COR-L47 (cell line): Measurements from ENCODE around the gene NDUFC1.
"Not testable (repeated sequence)": the region's sequence is repeated elsewhere in the genome, so short reads cannot be mapped to it uniquely, and the experiment has no call there.

ENCODE experiments used
- DNase-seq: peaks from one replicate; lab custom pipeline; 2025; lab: John Stamatoyannopoulos, UW

Gene NDUFC1

DNA sequence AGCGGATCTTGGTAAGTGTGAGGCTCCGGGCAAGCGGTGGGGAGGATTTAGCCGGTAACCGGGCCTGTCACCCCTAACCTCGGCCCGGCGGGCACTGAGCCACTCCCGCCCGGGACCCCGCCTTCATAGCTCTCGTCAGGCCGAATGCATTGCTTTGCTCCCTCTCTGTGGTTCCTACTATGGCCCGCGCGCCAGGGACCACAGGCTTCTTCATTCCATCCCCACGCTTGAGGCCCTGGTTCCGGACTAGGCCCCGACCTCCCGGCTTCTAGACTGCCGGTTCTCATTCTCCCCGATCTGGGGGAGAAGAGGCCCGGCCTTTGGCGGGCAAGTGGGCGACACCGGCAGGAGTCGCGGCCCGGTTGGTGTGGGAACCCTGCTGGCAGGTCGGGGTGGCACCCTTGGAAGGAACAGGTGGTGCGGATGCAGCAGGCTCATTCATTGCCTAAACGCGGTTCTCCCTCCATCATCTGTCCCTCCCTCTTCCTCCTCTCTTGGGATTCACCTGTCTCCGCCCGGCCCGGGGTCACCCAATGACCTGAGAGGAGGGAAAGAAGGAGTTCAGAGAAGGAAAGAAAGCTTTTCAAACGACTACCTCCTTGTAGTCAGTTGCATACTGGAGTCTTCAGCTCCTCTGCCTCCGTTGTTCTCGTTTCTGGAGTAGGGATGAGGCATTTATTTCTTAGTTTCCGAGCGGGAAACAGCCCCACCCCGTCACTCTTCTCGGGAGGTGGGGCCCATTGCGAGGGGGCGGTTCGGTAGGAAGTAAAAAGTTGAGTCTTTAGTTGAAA, at the start of gene NDUFC1:
Gene NDUFC1 (minus strand): TSS at position 657 of the 791 bp plus-strand sequence. CDS start 6,679 bp downstream, outside the sequence.
- peak; percentile 29 for DNase-seq

DNA sequence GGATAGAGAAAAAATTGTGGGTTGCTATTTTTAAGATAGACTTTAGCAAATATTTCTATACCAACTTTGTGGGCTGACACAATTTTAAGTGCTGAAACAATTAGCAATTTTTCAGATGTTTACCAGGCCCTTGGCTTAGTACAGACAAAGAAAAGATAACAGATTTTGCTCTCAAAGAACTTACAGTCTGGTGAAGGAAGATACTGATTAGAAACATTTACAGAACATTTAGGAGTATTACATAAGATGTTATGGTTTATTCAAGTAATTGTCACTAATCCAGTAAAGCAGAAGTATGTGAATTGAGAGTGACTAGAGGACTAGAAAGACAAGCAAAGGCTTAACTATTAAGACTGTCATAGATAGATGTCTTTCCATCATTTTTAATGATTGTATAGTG, 35.3 kb upstream of the NDUFC1 start:
- DNase-seq: no peak

DNA sequence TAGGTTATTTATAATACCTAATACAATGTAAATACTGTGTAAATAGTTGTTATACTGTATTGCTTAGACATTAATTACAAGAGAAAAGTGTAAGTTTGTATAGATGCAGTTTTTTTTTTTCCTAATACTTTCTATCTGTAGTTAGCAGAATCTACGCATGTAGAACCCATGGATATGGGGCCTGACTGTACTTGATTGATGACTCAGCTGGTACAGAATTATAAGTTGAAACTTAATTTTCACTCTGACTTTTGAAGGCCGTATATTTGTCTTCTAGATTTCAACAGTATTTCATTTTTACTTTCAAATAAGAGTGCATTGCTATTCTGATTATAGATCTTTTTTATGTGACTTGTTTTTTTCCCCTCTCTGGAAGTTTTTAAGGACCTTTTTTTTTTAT, 30.8 kb upstream of the NDUFC1 start:
- no peak for DNase-seq

DNA sequence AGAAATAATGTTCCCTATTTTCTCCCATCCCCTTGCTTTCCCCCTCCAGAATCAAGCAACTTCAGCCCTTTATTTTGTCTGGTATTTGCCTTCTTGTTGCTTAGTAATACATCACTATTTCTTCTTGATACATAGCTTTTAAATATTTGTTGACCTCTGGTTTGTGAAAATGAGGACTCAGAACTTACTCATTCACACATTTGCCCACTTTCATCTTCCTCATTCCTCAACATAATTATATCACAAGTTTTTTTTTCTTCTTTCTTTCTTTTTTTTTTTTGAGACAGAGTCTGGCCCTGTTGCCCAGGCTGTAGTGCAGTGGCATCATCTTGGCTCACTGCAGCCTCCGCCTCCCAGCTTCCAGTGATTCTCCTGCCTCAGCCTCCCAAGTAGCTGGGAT, 28.9 kb upstream of the NDUFC1 start:
- no peak for DNase-seq

DNA sequence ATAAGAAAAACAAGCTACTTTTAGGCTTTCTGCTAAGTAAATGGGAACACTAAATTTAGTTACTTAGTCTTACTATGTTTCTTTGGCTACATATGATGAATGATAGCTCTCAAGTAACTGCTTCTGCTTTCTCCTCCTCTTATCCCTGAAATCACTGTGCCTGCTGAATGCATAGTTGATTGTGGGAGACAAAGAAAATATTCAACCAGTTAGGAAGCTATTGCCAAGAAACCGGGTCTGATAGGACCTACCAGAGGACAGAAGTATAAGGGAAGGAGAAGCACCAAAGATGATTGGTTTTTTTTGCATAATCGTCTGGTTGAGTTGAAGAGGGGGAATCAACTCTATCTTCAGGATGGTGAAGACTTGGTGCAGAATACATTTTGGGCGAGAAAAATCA, 28.0 kb upstream of the NDUFC1 start:
- no peak for DNase-seq

DNA sequence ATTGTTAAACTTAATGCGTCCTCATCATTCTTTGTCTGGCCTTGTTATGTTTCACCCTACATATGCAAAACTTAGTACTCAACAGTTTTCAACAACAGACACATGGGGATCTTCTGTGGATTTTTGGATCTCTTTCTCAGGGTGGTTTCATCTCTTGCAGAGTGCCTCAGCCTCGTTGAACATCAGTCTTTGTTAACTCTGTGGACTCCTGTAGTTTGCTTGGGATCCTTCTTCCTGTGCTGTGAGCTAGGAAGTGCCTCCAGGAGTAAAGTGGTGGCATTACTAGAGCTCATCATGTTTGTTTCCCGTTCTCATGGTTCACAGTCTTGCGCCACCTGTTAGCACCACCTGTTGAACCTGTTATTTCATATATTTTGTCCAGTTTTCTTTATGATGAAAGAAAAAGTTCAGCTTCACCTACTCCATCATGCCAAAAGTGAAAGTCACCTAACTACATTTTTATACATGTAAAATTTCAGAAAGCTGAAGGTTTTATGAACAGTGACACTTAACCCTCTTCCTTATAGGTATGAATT, 27.5 kb upstream of the NDUFC1 start:
- DNase-seq: no peak

DNA sequence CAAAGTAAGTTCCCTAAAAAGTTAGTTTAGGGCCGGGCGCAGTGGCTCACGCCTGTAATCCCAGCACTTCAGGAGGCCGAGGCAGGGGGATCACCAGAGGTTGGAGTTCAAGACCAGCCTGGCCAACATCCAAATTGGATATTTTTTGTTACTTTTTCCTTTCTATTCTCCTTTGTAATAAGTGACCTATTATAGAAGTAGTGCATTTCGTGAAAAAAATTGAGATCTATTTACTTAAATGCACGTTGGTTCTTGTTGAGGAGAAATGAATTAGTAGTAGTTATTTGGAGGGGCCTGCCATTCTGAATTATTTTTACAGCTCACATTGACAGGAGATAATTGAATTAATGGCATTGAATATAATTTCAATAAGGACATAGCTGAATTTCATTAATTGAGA, 22.3 kb upstream of the NDUFC1 start:
- DNase-seq: no peak

DNA sequence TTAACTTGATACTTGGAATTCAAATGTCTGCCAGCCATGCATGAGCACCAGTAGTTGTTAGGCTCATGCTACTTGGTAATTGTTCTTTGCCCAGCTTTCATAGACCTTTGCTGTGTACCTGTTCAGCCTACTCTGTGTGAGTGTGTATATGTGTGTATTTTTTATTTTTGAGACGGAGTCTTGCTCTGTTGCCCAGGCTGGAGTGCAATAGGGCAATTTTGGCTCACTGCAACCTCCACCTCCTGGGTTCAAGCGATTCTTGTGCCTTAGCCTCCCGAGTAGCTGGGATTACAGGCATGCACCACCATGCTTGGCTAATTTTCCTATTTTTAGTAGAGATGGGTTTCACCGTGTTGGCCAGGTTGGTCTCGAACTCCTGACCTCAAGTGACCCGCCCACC, 20.3 kb upstream of the NDUFC1 start:
- not testable (repeated sequence) for DNase-seq

DNA sequence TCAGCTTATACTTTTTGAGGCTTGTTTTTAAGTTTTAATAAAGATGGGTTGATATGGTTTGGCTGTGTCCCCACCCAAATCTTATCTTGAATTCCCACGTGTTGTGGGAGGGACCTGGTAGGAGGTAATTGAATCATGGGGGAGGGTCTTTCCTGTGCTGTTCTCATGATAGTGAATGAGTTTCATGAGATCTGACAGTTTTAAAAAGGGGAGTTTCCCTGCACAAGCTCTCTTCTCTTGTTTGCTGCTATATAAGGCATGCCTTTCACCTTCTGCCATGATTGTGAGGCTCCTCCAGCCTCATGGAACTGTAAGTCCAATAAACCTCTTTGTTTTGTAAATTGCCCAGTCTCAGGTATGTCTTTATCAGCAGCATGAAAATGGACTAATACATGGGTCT, 19.8 kb upstream of the NDUFC1 start:
- not testable (repeated sequence) for DNase-seq

DNA sequence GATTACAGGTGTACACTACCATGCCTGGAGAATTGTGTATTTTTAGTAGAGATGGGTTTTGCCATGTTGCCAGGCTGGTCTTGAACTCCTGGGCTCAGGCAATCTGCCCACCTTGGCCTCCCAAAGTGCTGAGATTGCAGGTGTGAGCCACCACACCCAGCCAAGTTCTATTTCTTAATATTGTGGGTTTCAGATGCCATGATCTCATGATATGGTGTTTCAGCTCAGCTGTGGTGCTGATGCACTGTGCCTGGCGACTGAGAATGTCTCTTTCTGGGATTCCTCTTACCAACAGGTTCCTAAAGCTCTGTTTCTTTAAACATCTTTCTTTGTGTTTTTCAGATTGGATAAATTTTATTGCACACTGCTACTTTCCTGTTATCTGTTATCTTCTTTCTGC, 17.3 kb upstream of the NDUFC1 start:
- no peak for DNase-seq

DNA sequence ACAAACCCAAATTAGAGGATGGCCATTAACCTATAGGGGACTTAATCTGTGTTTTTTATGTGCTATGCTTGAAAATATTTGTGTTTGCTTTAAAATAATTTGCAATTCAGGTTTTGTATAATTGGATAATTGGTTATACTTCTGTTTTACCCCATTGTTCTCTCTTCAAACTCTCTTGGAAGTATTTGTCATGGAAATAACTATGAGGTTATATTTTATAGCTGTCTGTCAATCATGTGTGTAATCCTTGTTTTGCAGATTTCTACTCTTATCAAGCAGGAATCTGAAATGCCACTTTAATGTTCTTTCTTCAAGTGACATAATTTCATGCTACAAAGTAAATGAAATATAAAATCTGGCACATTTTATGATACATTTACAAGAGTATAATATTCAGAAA, 15.4 kb upstream of the NDUFC1 start:
- no peak for DNase-seq

DNA sequence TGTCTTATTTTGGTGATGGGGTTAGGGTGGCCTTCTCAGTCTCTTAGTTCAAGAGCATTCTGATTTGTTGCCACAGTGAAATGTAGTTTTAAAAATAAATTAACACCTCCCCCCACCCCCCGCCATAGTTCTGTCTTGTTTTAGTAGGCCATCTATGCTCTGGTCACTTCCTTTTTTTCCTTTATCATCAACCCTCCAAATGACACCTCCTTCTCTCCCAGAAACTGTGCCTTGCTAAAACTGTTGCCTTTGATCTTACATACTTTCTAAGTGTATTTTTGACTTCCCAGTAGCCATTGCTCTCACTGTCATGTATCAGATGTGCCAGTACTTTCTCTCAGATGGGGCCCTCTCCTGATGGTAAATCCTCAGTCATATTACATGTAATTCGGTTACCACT, 14.5 kb upstream of the NDUFC1 start:
- no peak for DNase-seq

DNA sequence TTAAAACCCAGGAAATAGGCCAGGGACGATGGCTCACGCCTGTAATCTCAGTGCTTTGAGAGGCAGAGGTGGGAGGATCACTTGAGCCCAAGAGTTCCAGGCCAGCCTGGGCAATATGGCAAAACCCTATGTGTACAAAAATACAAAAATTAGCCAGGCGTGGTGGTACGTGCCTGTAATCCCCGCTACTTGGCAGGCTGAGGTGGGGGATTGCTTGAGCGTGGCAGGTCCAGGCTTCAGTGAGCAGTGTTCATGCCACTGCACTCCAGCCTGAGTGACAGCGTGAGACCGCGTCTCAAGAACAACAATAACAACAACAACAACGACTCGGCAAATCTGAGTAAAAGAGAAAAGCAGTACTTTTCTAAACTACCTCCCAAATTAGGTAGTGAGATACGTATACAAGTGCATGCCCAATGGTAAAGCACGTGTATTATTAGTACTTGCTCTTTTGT, 13.0 kb upstream of the NDUFC1 start:
- DNase-seq: no peak

DNA sequence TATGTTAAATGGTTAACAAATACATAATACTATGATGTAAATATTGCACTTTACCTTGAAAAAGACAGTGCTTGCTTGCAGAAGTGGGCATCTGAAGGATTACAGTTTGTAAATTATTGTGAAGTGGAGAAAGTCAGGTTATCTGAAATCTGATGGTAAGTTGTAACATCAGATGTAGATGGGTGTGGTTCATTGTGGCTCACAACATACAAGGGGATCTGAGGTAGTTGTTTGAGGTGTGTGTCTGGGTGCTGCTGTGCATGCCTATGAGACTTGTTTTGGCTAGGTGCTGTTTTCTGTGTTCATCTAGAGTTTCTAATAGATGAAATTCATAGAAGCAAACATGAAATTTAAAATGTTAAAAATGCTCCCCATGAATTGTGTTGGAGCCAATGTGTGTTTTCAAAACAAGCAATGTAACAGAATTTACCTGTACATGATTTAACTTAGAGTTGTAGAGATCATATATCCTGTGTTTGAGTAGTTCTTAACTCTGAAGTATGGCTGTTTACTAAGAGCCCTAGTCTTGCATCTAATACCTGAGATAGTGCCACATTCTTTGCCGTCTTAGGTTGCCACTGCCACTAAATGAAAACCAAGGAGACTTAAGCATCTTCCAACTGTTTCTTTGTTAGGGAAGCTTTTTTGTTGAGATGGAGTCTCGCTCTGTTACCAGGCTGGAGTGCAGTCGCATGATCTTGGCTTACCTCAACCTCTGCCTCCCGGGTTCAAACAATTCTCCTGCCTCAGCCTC, 11.9 kb upstream of the NDUFC1 start:
- DNase-seq: no peak

DNA sequence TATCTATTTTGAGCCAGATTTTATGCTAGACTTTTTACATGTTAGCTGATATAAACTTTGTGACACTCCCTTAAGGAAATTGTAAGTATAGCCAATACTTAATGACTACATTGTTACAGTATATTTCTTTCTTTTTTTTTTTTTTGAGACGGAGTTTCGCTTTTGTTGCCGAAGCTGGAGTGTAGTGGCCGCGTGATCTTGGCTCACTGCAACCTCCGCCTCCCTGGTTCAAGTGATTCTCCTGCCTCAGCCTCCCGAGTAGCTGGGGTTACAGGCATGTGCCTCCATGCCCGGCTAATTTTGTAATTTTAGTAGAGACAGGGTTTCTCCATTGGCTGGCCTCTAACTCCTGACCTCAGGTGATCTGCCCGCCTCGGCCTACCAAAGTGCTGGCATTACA, 11.1 kb upstream of the NDUFC1 start:
- not testable (repeated sequence) for DNase-seq

DNA sequence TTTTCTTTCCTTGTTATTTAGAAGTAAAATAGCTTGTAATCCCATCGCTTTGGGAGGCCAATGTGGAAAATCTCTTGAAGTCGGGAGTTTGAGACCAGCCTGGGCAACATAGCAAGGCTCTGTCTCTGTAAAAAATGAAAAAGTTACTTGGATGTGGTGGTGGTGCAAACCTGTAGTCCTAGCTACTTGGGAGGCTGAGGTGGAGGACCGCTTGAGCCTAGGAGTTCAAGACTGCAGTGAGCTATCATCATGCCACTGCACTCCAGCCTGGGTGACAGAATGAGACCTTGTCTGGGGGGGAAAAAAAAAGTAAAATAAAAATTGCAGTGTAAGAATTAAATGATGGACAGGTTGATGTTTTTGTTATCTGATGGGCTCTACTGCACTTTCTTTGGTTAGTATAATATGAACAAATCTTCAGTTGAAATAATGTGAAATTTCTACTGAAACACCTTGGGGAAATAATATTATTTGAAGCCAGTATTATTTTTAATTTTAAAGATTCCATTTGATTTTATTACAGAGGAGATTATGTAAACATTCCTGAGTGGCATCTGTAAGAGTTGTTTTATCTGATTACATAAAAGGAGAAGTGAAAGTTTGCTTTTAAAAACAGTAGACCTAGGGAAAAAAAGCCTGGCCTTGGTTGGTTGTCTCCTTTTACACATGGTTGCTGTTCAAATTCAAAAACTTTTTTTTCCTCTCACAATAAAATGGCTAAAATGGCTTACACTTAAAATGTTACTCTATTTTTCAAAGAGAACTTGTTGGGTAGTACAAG, 10.5 kb upstream of the NDUFC1 start:
- DNase-seq: no peak

DNA sequence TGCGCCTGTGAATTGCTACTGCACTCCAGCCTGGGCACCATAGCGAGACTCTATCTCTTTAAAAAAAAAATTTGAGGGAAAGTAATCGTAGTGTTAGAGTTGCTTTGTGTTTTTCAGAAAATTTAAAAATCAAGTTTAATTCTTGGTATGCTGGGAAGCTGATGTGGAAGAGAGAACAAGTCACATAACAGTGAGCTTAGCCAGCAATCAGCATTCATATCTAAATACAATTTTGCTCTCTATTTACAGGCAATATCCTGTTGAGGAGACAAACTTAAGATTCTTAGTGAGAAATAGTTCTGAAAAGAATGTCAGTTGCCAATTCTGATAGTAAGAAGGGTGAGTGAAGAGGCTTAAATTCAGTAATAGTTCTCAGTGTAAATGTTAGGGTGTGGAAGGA, 9.6 kb upstream of the NDUFC1 start:
- DNase-seq: no peak

DNA sequence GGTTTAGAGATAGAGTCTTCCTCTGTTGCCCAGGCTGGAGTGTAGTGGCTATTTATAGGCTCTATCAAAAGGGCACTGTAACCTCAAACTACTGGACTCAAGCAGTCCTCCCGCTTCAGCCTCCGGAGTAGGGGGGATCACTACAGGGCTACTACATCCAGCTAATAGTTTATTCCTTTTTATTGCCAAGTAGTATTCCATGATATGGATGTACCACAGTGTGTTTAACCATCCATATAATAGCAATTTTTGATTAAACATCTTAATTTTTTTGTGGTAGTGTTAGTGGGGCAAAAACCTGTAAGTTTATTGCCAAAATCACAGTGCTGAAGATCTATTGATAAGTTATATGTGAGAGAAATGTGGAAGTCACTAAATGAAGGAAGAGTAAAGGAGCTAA, 2.6 kb upstream of the NDUFC1 start:
- DNase-seq: no peak

DNA sequence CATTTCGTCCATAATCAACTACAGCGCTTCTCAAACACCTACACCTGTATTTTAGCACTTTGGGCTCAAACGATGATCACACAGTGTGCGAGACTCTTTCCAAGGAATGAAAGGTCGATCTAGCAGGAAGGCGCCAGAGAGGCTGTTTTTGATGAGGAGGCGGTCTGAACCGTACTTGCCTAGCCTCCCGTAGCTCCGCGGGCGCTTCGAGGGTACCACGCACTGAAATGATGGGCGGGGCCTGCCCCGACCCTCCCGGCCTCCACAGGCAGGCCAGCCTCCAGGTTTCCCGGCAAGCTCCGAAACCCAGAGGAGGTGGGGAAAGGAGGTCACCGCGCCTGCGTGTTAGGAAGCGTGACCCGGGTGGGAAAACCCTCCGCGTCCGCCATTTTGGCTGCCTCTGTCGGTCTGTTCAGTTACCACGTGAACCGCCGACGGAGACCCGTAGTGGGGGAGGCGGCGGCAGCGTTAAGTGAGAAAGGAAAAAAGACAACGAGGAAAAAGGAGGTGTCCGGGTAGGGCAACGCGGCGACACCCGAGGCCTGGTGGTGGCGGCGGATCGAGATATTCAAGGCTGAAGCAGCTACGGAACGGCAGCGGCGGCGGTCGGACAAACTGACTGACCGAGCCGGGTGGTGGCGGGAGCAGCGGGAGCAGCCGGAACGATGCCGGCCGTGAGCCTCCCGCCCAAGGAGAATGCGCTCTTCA, 1.0 kb downstream of the NDUFC1 start, which contains the start of gene NAA15:
Gene NAA15 (plus strand): TSS at position 393 of the 708 bp plus-strand sequence. CDS start 273 bp downstream, at position 666.
- peak; percentile 98 for DNase-seq

DNA sequence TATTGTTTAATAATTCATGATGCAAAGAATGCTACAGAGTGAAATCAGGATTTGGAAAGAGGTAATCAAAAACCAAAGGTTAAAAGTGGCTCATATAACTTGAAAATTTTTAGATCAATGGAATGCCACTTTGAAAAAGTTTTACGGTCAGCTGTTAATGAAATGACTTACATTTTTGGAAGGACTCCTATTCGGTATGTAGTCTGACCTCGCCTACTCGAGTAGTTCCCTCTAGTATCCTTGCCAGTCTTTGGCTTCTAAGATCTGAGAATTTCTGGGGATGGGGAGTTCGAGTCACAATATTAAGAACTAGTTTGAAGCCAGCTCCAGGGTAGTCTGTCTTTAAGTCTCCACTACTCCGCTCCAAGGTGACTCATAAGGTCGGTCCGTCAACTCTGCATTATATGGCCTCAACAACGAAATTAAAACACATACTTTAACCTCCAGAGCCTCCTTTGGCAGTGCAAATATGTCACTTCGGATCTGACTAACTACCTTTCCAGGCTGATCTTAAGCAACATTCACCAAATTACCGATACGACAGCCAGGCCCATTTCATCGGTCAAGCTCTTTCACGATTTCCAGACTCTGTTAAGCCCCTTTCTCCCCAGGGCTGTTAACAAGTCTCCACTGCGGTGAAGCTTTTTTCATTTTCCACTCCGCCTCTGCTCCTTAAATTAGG, 1.7 kb downstream of the NDUFC1 start:
- no peak for DNase-seq

DNA sequence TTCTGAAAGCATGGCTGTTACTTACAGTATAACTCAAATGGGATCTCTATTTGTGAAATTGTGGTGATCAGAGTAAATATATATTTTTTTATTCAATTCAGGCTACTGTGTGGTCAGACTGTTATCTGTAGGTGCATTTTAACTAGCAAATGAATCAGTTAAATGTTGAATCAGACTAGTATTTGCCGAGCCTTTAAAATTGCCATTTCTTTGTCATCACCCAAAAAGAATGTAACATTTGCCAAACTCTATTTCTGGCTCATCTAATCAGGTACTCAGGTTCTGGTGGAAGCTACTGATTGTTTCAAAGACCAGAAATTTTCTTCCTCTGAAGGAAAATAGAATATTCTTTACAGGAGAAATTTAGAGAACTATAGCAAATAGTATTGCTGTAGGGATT, 2.7 kb downstream of the NDUFC1 start:
- no peak for DNase-seq
